Breast epithelium (tissue), 3 donors: ENCODE data around the gene PLAAT4.

Experiments used
- CTCF ChIP-seq, 3 donors: fragments of 450-650 bp; IDR thresholded peaks; one replicate each; pipeline ENCODE4 v1.5.1; 2016 to 2017; ENCODE audit warnings: antibody characterized with exemption in 3 of 3, mild to moderate bottlenecking in 3 of 3, moderate library complexity in 3 of 3
- POLR2A ChIP-seq: fragments of 450-650 bp; IDR thresholded peaks from one replicate; pipeline ENCODE4 v1.6.1; 2016; ENCODE audit warnings: antibody characterized with exemption, mild to moderate bottlenecking, moderate library complexity
- POLR2AphosphoS5 ChIP-seq, 3 donors: sonication (generic); formaldehyde crosslinking; IDR thresholded peaks; one replicate each; pipeline ENCODE4 v1.6.1; 2017; ENCODE audit warnings: antibody characterized with exemption in 3 of 3

- no peak for TF ChIP-seq CTCF (IDR thresholded peaks at IDR 0.05)
- no peak for TF ChIP-seq POLR2AphosphoS5 (IDR thresholded peaks at IDR 0.05)
- no peak for TF ChIP-seq POLR2A
These were observed 19.5 kb upstream of the PLAAT4 start for GRCh38 chr11:63517156-63517555.
